Mesothelial cell of epicardium (in vitro differentiated cells): ENCODE measurements around the gene DNAH17. TPM values are rescaled to one million over a fixed set of nuclear protein-coding genes. Genes with fewer than 3 reads are reported as not detected.

ENCODE experiments used
- DNase-seq, 2 experiments: peaks; one replicate each; pipeline ENCODE4 v3.0.0; 2021; ENCODE audit warnings: low spot score in 2 of 2; ENCODE audit not compliant: unreplicated experiment in 2 of 2
- H3K27ac Mint-ChIP-seq: 2 replicates; pipeline ENCODE4 v1.8.0; 2021; ENCODE audit warnings: mixed read lengths
- H3K27me3 Mint-ChIP-seq: 2 replicates; pipeline ENCODE4 v1.8.0; 2021; ENCODE audit warnings: low read depth, mixed read lengths
- H3K36me3 Mint-ChIP-seq: 2 replicates; pipeline ENCODE4 v1.8.0; 2021; ENCODE audit warnings: mixed read lengths
- H3K4me1 Mint-ChIP-seq: 2 replicates; pipeline ENCODE4 v1.8.0; 2021; ENCODE audit warnings: mixed read lengths
- H3K4me3 Mint-ChIP-seq: 2 replicates; pipeline ENCODE4 v1.8.0; 2021; ENCODE audit warnings: mild to moderate bottlenecking, moderate library complexity, mixed read lengths
- H3K9me3 Mint-ChIP-seq: 2 replicates; pipeline ENCODE4 v1.8.0; 2021; ENCODE audit warnings: mixed read lengths
- CTCF ChIP-seq: fragments of 200-600 bp; sonication (generic); IDR thresholded peaks from one replicate; pipeline ENCODE4 v1.5.0; 2021; ENCODE audit warnings: antibody characterized with exemption; ENCODE audit not compliant: unreplicated experiment
- total RNA-seq: library from RNA; stranded (reverse); gene quantifications from 3 replicates; pipeline ENCODE4 v1.2.1, GENCODE V29; 2021

The DNAH17 gene
- total RNA-seq, 1 donor from 2014 or later: 0.87 TPM

DNA sequence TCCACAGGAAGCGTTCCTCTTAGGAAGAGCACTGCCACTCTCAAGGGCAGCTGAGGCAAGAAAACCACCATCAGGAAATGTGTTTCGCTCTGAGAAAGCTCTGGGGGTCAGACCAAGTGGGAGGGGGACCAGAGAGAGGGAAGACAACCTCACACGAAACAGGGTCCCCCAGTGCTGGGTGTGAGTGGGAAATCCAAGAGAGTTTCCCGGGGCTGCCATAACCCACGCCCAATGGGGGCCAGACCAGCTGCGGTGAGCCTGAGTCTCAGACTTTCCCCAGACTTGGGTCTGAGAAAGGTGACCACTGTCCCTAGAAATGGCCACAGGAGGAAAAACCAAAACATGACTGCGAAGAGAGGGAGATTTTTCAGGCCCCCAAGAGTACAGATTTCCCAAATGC, 14.5 kb downstream of the DNAH17 start:
- H3K4me3 Mint-ChIP-seq: no peak overlapping the region
- DNase-seq: no peak
- H3K27me3 Mint-ChIP-seq: peaks cover 9% of the 10 kb centered on the region
- no peaks in the 10 kb centered on the region for H3K36me3 Mint-ChIP-seq
- TF ChIP-seq CTCF: no peak
- no peaks in the 10 kb centered on the region for H3K9me3 Mint-ChIP-seq
- no peaks in the 10 kb centered on the region for H3K4me1 Mint-ChIP-seq
- no peak overlapping the region for H3K27ac Mint-ChIP-seq

GRCh38 chr17:78561166-78561565, 16.0 kb downstream of the DNAH17 start:
- Mint-ChIP-seq H3K27me3 (peaks cover 9% of the 10 kb centered on the region), H3K9me3 (no peaks in the 10 kb centered on the region), H3K27ac (no peak overlapping the region), H3K4me3 (no peak overlapping the region), H3K36me3 (no peaks in the 10 kb centered on the region), H3K4me1 (no peaks in the 10 kb centered on the region)
- no peak for TF ChIP-seq CTCF
- DNase-seq: no peak

DNA sequence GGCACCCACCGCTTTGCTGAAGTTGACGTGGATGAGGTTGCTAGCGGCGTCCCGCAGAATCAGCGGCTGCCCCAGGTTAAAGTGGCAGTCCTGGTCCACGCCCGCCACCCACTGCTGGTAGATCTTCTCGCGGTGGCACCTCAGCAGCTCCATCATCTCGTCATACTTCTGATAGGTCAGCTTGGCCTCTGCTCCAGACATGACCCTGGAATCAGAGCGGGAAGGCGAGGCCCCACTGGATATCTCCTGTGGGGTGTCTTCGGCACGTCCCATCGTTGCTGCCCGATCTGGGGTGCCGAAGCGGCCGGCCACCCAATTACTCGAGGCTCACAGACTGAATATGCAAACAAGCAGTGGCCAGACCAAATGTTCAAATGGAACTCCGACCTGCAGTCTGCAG, 16.5 kb downstream of the DNAH17 start:
- no peak overlapping the region for H3K4me3 Mint-ChIP-seq
- H3K36me3 Mint-ChIP-seq: no peaks in the 10 kb centered on the region
- TF ChIP-seq CTCF: no peak
- H3K27ac Mint-ChIP-seq: no peak overlapping the region
- H3K27me3 Mint-ChIP-seq: peaks cover 7% of the 10 kb centered on the region
- DNase-seq: no peak
- H3K4me1 Mint-ChIP-seq: no peaks in the 10 kb centered on the region
- no peaks in the 10 kb centered on the region for H3K9me3 Mint-ChIP-seq

GRCh38 chr17:78559749-78560368, 17.3 kb downstream of the DNAH17 start:
- Mint-ChIP-seq H3K9me3 (no peaks in the 10 kb centered on the region), H3K27ac (no peak overlapping the region), H3K36me3 (no peaks in the 10 kb centered on the region), H3K4me3 (no peak overlapping the region), H3K27me3 (peaks cover 4% of the 10 kb centered on the region), H3K4me1 (no peaks in the 10 kb centered on the region)
- DNase-seq: no peak
- TF ChIP-seq CTCF: no peak

GRCh38 chr17:78558989-78559388, 18.2 kb downstream of the DNAH17 start:
- no peaks in the 10 kb centered on the region for H3K36me3 Mint-ChIP-seq
- no peak overlapping the region for H3K27ac Mint-ChIP-seq
- no peaks in the 10 kb centered on the region for H3K4me1 Mint-ChIP-seq
- no peak overlapping the region for H3K4me3 Mint-ChIP-seq
- H3K9me3 Mint-ChIP-seq: no peaks in the 10 kb centered on the region
- DNase-seq: no peak
- TF ChIP-seq CTCF: no peak
- H3K27me3 Mint-ChIP-seq: peaks cover 4% of the 10 kb centered on the region
